H1 (cell line): Measurements from ENCODE around the gene TDRD12. TPM values are rescaled to one million over a fixed set of nuclear protein-coding genes. Genes with fewer than 3 reads are reported as not detected.

Experiments used
- BRCA1 ChIP-seq: IDR thresholded peaks from 2 replicates; pipeline ENCODE4 v1.6.1; 2012; ENCODE audit warnings: low read depth, low read length, improper control_type of control experiment
- PHF8 ChIP-seq: fragments of 200-600 bp; sonication (generic); conservative IDR thresholded peaks from 2 replicates; pipeline ENCODE4 v1.7.1; 2012; ENCODE audit warnings: low read depth, mild to moderate bottlenecking, inconsistent platforms, low read length, moderate library complexity
- POU5F1 ChIP-seq: IDR thresholded peaks from 2 replicates; pipeline ENCODE4 v1.6.1; 2011; ENCODE audit warnings: low read depth, mild to moderate bottlenecking, low read length, moderate library complexity
- TAF7 ChIP-seq: optimal IDR thresholded peaks from 2 replicates; pipeline ENCODE3; 2011; ENCODE audit warnings: low read depth, mild to moderate bottlenecking, inconsistent platforms, low read length, moderate library complexity, borderline replicate concordance
- polyA plus RNA-seq, 7 experiments: library from polyadenylated mRNA; depleted of rRNA in 3 of 7; stranded (reverse) in 5 of 7; unstranded in 2 of 7; fragments of >200 nt in 5 of 7; fragments of 200-250 nt in 2 of 7; gene quantifications; 1 replicate in 5 of 7; 2 replicates in 1 of 7; 4 replicates in 1 of 7; pipeline versions ENCODE4 v1.2.1 to v1.2.3, GENCODE V29; 2011 to 2013; ENCODE audit warnings: missing spikeins in 2 of 7, mixed read lengths in 2 of 7
- total RNA-seq: library from RNA; stranded (reverse); fragmentation: NEBNext Ultra II Directional; extraction: Animal tissue kit (Norgen Biotek cat#: 25700); gene quantifications from 2 replicates; pipeline ENCODE4 v1.2.1, GENCODE V29; 2021
- TF ChIP-seq, protein P1 (sequence below): IDR thresholded peaks from 2 replicates; pipeline ENCODE4 v1.6.1; 2011; ENCODE audit warnings: low read length, improper control_type of control experiment

The TDRD12 gene
- total and polyA plus RNA-seq, 2 of the 8 experiments (the other 6 are each of a cell fraction or from before 2014, with no cell fraction given): 0.39 to 0.88 TPM

DNA sequence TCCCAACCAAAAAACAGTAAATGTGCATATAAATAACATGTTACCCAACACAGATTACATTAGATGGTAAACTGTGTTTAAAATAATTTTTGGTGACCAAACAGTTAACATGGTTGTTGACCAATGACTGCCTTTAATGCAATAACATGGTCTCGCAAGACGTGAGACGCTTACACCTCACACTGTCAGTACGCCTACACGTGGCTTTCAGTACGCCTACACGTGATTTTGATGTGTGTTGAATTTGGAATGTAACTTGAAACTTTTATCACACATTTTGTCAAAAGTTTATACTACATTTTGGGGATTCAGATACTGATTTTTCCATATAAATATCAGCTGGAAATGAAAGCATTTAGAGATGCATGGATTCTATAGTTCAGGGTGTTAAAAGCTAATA, 118.0 kb downstream of the TDRD12 start (continued):
- TF ChIP-seq, protein P1, sequence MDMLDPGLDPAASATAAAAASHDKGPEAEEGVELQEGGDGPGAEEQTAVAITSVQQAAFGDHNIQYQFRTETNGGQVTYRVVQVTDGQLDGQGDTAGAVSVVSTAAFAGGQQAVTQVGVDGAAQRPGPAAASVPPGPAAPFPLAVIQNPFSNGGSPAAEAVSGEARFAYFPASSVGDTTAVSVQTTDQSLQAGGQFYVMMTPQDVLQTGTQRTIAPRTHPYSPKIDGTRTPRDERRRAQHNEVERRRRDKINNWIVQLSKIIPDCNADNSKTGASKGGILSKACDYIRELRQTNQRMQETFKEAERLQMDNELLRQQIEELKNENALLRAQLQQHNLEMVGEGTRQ: no peak
- no peak for TF ChIP-seq POU5F1
- TF ChIP-seq TAF7: no peak
- TF ChIP-seq BRCA1: no peak
- TF ChIP-seq PHF8: no peak
- TF ChIP-seq, all 59 proteins: peak for 0
